Ishikawa (cell line): ENCODE results near the gene PCSK4.

ENCODE experiments used
- CEBPB ChIP-seq: IDR thresholded peaks from 2 replicates; pipeline ENCODE4 v1.6.1; 2012
- CREB1 ChIP-seq: IDR thresholded peaks from 2 replicates; pipeline ENCODE4 v1.6.1; 2012; ENCODE audit warnings: low read depth
- EGR1 ChIP-seq: IDR thresholded peaks from 2 replicates; pipeline ENCODE4 v1.6.1; 2012
- EP300 ChIP-seq: IDR thresholded peaks from 2 replicates; pipeline ENCODE4 v1.6.1; 2012; ENCODE audit warnings: borderline replicate concordance
- FOXM1 ChIP-seq: IDR thresholded peaks from 2 replicates; pipeline ENCODE4 v1.6.1; 2012; ENCODE audit warnings: low read depth, borderline replicate concordance
- MAX ChIP-seq: IDR thresholded peaks from 2 replicates; pipeline ENCODE4 v1.6.1; 2012
- NFIC ChIP-seq: IDR thresholded peaks from 2 replicates; pipeline ENCODE4 v1.6.1; 2012
- RAD21 ChIP-seq: IDR thresholded peaks from 2 replicates; pipeline ENCODE4 v1.6.1; 2012; ENCODE audit warnings: low read depth
- REST ChIP-seq: IDR thresholded peaks from 2 replicates; pipeline ENCODE4 v1.6.1; 2012; ENCODE audit warnings: low read depth, mild to moderate bottlenecking
- TAF1 ChIP-seq: IDR thresholded peaks from 2 replicates; pipeline ENCODE4 v1.6.1; 2012; ENCODE audit warnings: low read depth, mild to moderate bottlenecking
- TCF12 ChIP-seq: IDR thresholded peaks from 2 replicates; pipeline ENCODE4 v1.6.1; 2012; ENCODE audit warnings: low read depth
- TEAD4 ChIP-seq: IDR thresholded peaks from 2 replicates; pipeline ENCODE4 v1.6.1; 2012
- USF1 ChIP-seq: IDR thresholded peaks from 2 replicates; pipeline ENCODE4 v1.6.1; 2012
- YY1 ChIP-seq: IDR thresholded peaks from 2 replicates; pipeline ENCODE4 v1.6.1; 2012; ENCODE audit warnings: low read depth
- ZBTB7A ChIP-seq: IDR thresholded peaks from 2 replicates; pipeline ENCODE4 v1.6.1; 2012; ENCODE audit warnings: low read depth

The PCSK4 gene

GRCh38 chr19:1438933-1439354, 51.2 kb downstream of the PCSK4 start:
- TF ChIP-seq USF1: peak; percentile 80
- 0 out of 2 replicates have a peak, but pooled peaks have one; percentile 18 for TF ChIP-seq MAX
- no peak for TF ChIP-seq TEAD4
- no peak for TF ChIP-seq EGR1
- no peak for TF ChIP-seq FOXM1

- TF ChIP-seq TAF1: peak; percentile 100
- TF ChIP-seq CREB1: no peak
- peak; percentile 42; the same call in 1 of the 2 replicates for TF ChIP-seq RAD21
- TF ChIP-seq USF1: peak; percentile 52; the same call in 1 of the 2 replicates
- no peak for TF ChIP-seq TEAD4
- peak; percentile 85 for TF ChIP-seq MAX
- peak; percentile 89 for TF ChIP-seq YY1
- no peak for TF ChIP-seq FOXM1
- 0 out of 2 replicates have a peak, but pooled peaks have one; percentile 46 for TF ChIP-seq EGR1
- peak; percentile 6; the same call in 1 of the 2 replicates for TF ChIP-seq CEBPB
- TF ChIP-seq TCF12: peak; percentile 81
- TF ChIP-seq NFIC: no peak
- TF ChIP-seq ZBTB7A: 0 out of 2 replicates have a peak, but pooled peaks have one; percentile 36
- TF ChIP-seq REST: peak; percentile 46; the same call in 1 of the 2 replicates
- TF ChIP-seq EP300: peak; percentile 35; the same call in 1 of the 2 replicates
Observed at GRCh38 chr19:1438035-1438932, 51.9 kb downstream of the PCSK4 start, which contains the start of gene RPS15. Gene RPS15 (plus strand): TSS chr19:1438396. CDS start chr19:1438426, 30 bp downstream.

GRCh38 chr19:1437609-1438008, 52.5 kb downstream of the PCSK4 start:
- TF ChIP-seq FOXM1: no peak
- no peak for TF ChIP-seq YY1
- TF ChIP-seq TCF12: no peak
- no peak for TF ChIP-seq ZBTB7A
- no peak for TF ChIP-seq TAF1
- TF ChIP-seq CEBPB: no peak
- no peak for TF ChIP-seq MAX
- TF ChIP-seq CREB1: no peak
- no peak for TF ChIP-seq REST

- no peak for TF ChIP-seq TEAD4
- TF ChIP-seq YY1: no peak
- no peak for TF ChIP-seq TAF1
- TF ChIP-seq TCF12: no peak
- TF ChIP-seq NFIC: no peak
- TF ChIP-seq EGR1: no peak
- TF ChIP-seq MAX: no peak
- no peak for TF ChIP-seq ZBTB7A
- TF ChIP-seq REST: no peak
- TF ChIP-seq CEBPB: no peak
- TF ChIP-seq FOXM1: no peak
- no peak for TF ChIP-seq RAD21
- TF ChIP-seq CREB1: no peak
- TF ChIP-seq USF1: no peak
- no peak for TF ChIP-seq EP300
Observed at GRCh38 chr19:1435378-1435989, 54.7 kb downstream of the PCSK4 start.
